ENCODE data around the gene IRF2. TPM values are rescaled to one million over a fixed set of nuclear protein-coding genes. Genes with fewer than 3 reads are reported as not detected.

The IRF2 gene
- total RNA-seq, 2 experiments from 2014 or later = 48.1 to 50.9 TPM

GRCh38 chr4:184448821-184449220 is 25.5 kb downstream of the IRF2 start:
- ChIA-PET CTCF (interaction anchor here (1.1 kb wide), 1 partner anchor 13 kb away, joined by 4 read pairs; no protein-coding TSS in a partner anchor), POLR2A (no interaction called here)
- H3K4me1 Mint-ChIP-seq (ENCODE audit: low read depth) = peaks cover 79% of the 10 kb centered on the region
- no peaks in the 10 kb centered on the region for H3K27me3 Mint-ChIP-seq
- H3K9me3 Mint-ChIP-seq = no peaks in the 10 kb centered on the region
- intact Hi-C loops (cut with micrococcal nuclease) = no loop called here
- DNase-seq = no peak
- peaks cover 22% of the 10 kb centered on the region for H3K36me3 Mint-ChIP-seq
- peak overlapping the region; percentile 28 for H3K4me3 Mint-ChIP-seq
- peak overlapping the region; percentile 8 for H3K27ac Mint-ChIP-seq

GRCh38 chr4:184448141-184448540 is 26.2 kb downstream of the IRF2 start:
- H3K4me1 Mint-ChIP-seq (ENCODE audit: low read depth) = peaks cover 79% of the 10 kb centered on the region
- H3K27ac Mint-ChIP-seq = no peak overlapping the region
- ChIA-PET CTCF (no interaction called here), POLR2A (interaction anchor here (0.7 kb wide), 1 partner anchor 179 kb away, joined by 4 read pairs; no protein-coding TSS in a partner anchor)
- peaks cover 22% of the 10 kb centered on the region for H3K36me3 Mint-ChIP-seq
- H3K27me3 Mint-ChIP-seq = no peaks in the 10 kb centered on the region
- no peaks in the 10 kb centered on the region for H3K9me3 Mint-ChIP-seq
- no peak for DNase-seq
- intact Hi-C loops (cut with micrococcal nuclease) = no loop called here
- H3K4me3 Mint-ChIP-seq = no peak overlapping the region

GRCh38 chr4:184447664-184448063 is 26.7 kb downstream of the IRF2 start:
- Mint-ChIP-seq H3K4me3 (no peak overlapping the region), H3K27ac (peak overlapping the region; percentile 19), H3K36me3 (peaks cover 22% of the 10 kb centered on the region), H3K9me3 (no peaks in the 10 kb centered on the region), H3K4me1 (ENCODE audit: low read depth) (peaks cover 82% of the 10 kb centered on the region), H3K27me3 (no peaks in the 10 kb centered on the region)
- DNase-seq = no peak
- CTCF ChIA-PET = interaction anchor here (1.0 kb wide), 1 partner anchor 39 kb away, joined by 3 read pairs; no protein-coding TSS in a partner anchor
- POLR2A ChIA-PET = interaction anchor here (0.7 kb wide), 1 partner anchor 178 kb away, joined by 4 read pairs; no protein-coding TSS in a partner anchor
- intact Hi-C loops (cut with micrococcal nuclease) = no loop called here

GRCh38 chr4:184446132-184446658 is 28.2 kb downstream of the IRF2 start:
- Mint-ChIP-seq H3K36me3 (peaks cover 22% of the 10 kb centered on the region), H3K27me3 (no peaks in the 10 kb centered on the region), H3K27ac (no peak overlapping the region), H3K4me1 (ENCODE audit: low read depth) (peaks cover 85% of the 10 kb centered on the region), H3K9me3 (no peaks in the 10 kb centered on the region), H3K4me3 (no peak overlapping the region)
- no peak for DNase-seq
- POLR2A ChIA-PET = no interaction called here
- intact Hi-C loops (cut with micrococcal nuclease) = no loop called here
- CTCF ChIA-PET = no interaction called here

GRCh38 chr4:184444953-184445309 is 29.4 kb downstream of the IRF2 start:
- Mint-ChIP-seq H3K4me3 (no peak overlapping the region), H3K9me3 (no peaks in the 10 kb centered on the region), H3K27me3 (no peaks in the 10 kb centered on the region), H3K36me3 (peaks cover 22% of the 10 kb centered on the region), H3K27ac (no peak overlapping the region), H3K4me1 (ENCODE audit: low read depth) (peaks cover 88% of the 10 kb centered on the region)
- peak; percentile 47 for DNase-seq
- intact Hi-C loops (cut with micrococcal nuclease) = no loop called here
- POLR2A ChIA-PET = no interaction called here
- CTCF ChIA-PET = no interaction called here

- intact Hi-C loops (cut with micrococcal nuclease) = no loop called here
- Mint-ChIP-seq H3K27ac (no peak overlapping the region), H3K36me3 (peaks cover 22% of the 10 kb centered on the region), H3K9me3 (no peaks in the 10 kb centered on the region), H3K4me3 (no peak overlapping the region), H3K4me1 (ENCODE audit: low read depth) (peaks cover 86% of the 10 kb centered on the region), H3K27me3 (no peaks in the 10 kb centered on the region)
- no peak for DNase-seq
- POLR2A ChIA-PET = no interaction called here
- CTCF ChIA-PET = no interaction called here
Observed at GRCh38 chr4:184444215-184444952, 30.0 kb downstream of the IRF2 start.

GRCh38 chr4:184443318-184443717 is 31.0 kb downstream of the IRF2 start:
- DNase-seq = no peak
- H3K36me3 Mint-ChIP-seq = peaks cover 14% of the 10 kb centered on the region
- no peaks in the 10 kb centered on the region for H3K9me3 Mint-ChIP-seq
- ChIA-PET POLR2A (no interaction called here), CTCF (no interaction called here)
- H3K4me3 Mint-ChIP-seq = no peak overlapping the region
- H3K27me3 Mint-ChIP-seq = no peaks in the 10 kb centered on the region
- H3K4me1 Mint-ChIP-seq (ENCODE audit: low read depth) = peaks cover 84% of the 10 kb centered on the region
- no peak overlapping the region for H3K27ac Mint-ChIP-seq
- intact Hi-C loops (cut with micrococcal nuclease) = no loop called here

- Mint-ChIP-seq H3K27ac (no peak overlapping the region), H3K27me3 (no peaks in the 10 kb centered on the region), H3K9me3 (no peaks in the 10 kb centered on the region), H3K4me3 (no peak overlapping the region), H3K36me3 (peaks cover 8% of the 10 kb centered on the region), H3K4me1 (ENCODE audit: low read depth) (peaks cover 85% of the 10 kb centered on the region)
- POLR2A ChIA-PET = interaction anchor here (1.7 kb wide), 1 partner anchor 292 kb away, joined by 4 read pairs; the partner anchor contains the start of gene CENPU
- DNase-seq = no peak
- CTCF ChIA-PET = no interaction called here
- intact Hi-C loops (cut with micrococcal nuclease) = no loop called here
Observed at GRCh38 chr4:184442314-184442635, 32.1 kb downstream of the IRF2 start.

GRCh38 chr4:184441461-184442313 is 32.7 kb downstream of the IRF2 start:
- ChIA-PET CTCF (interaction anchor here (0.8 to 1.3 kb wide), 2 partner anchors 14 to 178 kb away, joined by 3 read pairs; no protein-coding TSS in a partner anchor), POLR2A (interaction anchor here (1.2 to 1.7 kb wide), 2 partner anchors 14 to 292 kb away, joined by 3 to 4 read pairs; partner anchors contain the start of gene CENPU)
- Mint-ChIP-seq H3K27me3 (no peaks in the 10 kb centered on the region), H3K4me3 (no peak overlapping the region), H3K4me1 (ENCODE audit: low read depth) (peaks cover 81% of the 10 kb centered on the region), H3K9me3 (no peaks in the 10 kb centered on the region), H3K36me3 (peaks cover 5% of the 10 kb centered on the region), H3K27ac (no peak overlapping the region)
- DNase-seq = no peak
- intact Hi-C loops (cut with micrococcal nuclease) = no loop called here

- Mint-ChIP-seq H3K36me3 (no peaks in the 10 kb centered on the region), H3K27ac (no peak overlapping the region), H3K4me1 (ENCODE audit: low read depth) (peaks cover 77% of the 10 kb centered on the region), H3K27me3 (no peaks in the 10 kb centered on the region), H3K9me3 (no peaks in the 10 kb centered on the region), H3K4me3 (no peak overlapping the region)
- POLR2A ChIA-PET = interaction anchor here (1.2 to 1.7 kb wide), 2 partner anchors 15 to 293 kb away, joined by 3 to 4 read pairs; partner anchors contain the start of gene CENPU
- CTCF ChIA-PET = interaction anchor here (0.8 to 1.3 kb wide), 2 partner anchors 15 to 177 kb away, joined by 3 read pairs; no protein-coding TSS in a partner anchor
- intact Hi-C loops (cut with micrococcal nuclease) = no loop called here
- no peak for DNase-seq
Observed at GRCh38 chr4:184440595-184441358, 33.6 kb downstream of the IRF2 start.

- H3K9me3 Mint-ChIP-seq = no peaks in the 10 kb centered on the region
- H3K27ac Mint-ChIP-seq = no peak overlapping the region
- no peaks in the 10 kb centered on the region for H3K27me3 Mint-ChIP-seq
- ChIA-PET CTCF (no interaction called here), POLR2A (interaction anchor here (1.7 kb wide), 1 partner anchor 294 kb away, joined by 4 read pairs; the partner anchor contains the start of gene CENPU)
- no peak for DNase-seq
- H3K4me3 Mint-ChIP-seq = no peak overlapping the region
- H3K4me1 Mint-ChIP-seq (ENCODE audit: low read depth) = peaks cover 77% of the 10 kb centered on the region
- H3K36me3 Mint-ChIP-seq = no peaks in the 10 kb centered on the region
- intact Hi-C loops (cut with micrococcal nuclease) = no loop called here
Observed at GRCh38 chr4:184439856-184440594, 34.3 kb downstream of the IRF2 start.

Measured in activated CD4-positive, alpha-beta memory T cell treated with anti-CD3 and anti-CD28 coated beads for 36 hours (primary cell).